Gastroesophageal sphincter (tissue), 4 donors: ENCODE results near the gene CTNNA3. TPM values are rescaled to one million over a fixed set of nuclear protein-coding genes. Genes with fewer than 3 reads are reported as not detected.

Experiments
- ATAC-seq: fragments of 150-250 bp; one replicate; pipeline ENCODE4 v1.9.1; 2016; ENCODE audit warnings: mild to moderate bottlenecking, moderate library complexity
- H3K27ac ChIP-seq, 4 donors: fragments of 200-600 bp; sonication (generic) in 3 of 4; 1 replicate in 3 of 4; 2 replicates in 1 of 4; pipeline ENCODE4 v1.5.1; 2016 to 2019
- H3K27me3 ChIP-seq: fragments of 200-600 bp; sonication (generic); one replicate; pipeline ENCODE4 v1.5.1; 2019
- H3K36me3 ChIP-seq, 2 donors: fragments of 200-600 bp; sonication (generic); one replicate each; pipeline ENCODE4 v1.5.1; 2019; ENCODE audit warnings: control low read depth in 1 of 2
- H3K4me1 ChIP-seq, 3 donors: fragments of 200-600 bp; sonication (generic); 1 replicate in 2 of 3; 2 replicates in 1 of 3; pipeline ENCODE4 v1.5.1; 2016 to 2019; ENCODE audit warnings: control low read depth in 2 of 3
- H3K4me3 ChIP-seq, 2 donors: fragments of 200-600 bp; sonication (generic); one replicate each; pipeline ENCODE4 v1.5.1; 2019; ENCODE audit warnings: mild to moderate bottlenecking in 1 of 2, moderate library complexity in 1 of 2
- H3K9me3 ChIP-seq, 3 donors: fragments of 200-600 bp; sonication (generic); one replicate each; pipeline ENCODE4 v1.5.1; 2017 to 2019; ENCODE audit warnings: control low read depth in 2 of 3
- EP300 ChIP-seq: sonication (generic); formaldehyde crosslinking; IDR thresholded peaks from one replicate; pipeline ENCODE4 v1.6.1; 2017; ENCODE audit warnings: antibody characterized with exemption, mild to moderate bottlenecking
- POLR2A ChIP-seq, 2 donors: fragments of 450-650 bp; IDR thresholded peaks; one replicate each; pipeline ENCODE4 v1.6.1; 2017; ENCODE audit warnings: antibody characterized with exemption in 2 of 2, mild to moderate bottlenecking in 2 of 2, moderate library complexity in 1 of 2
- POLR2AphosphoS5 ChIP-seq: sonication (generic); formaldehyde crosslinking; IDR thresholded peaks from one replicate; pipeline ENCODE4 v1.6.1; 2017; ENCODE audit warnings: antibody characterized with exemption
- WGBS, 2 donors: methylation state at CpG; one replicate each; pipeline ENCODE4 v1.1.5; 2018; ENCODE audit warnings: low coverage in 1 of 2; 5-methylcytosine and 5-hydroxymethylcytosine counted together
- total RNA-seq, 4 donors: library from RNA; depleted of rRNA; stranded (reverse); fragments of >200 nt; gene quantifications; one replicate each; pipeline ENCODE4 v1.1.0, GENCODE V29; 2016
- TF ChIP-seq, protein P1 (sequence below), 4 experiments: fragments of 200-600 bp in 2 of 4; fragments of 450-650 bp in 2 of 4; sonication (generic) in 1 of 4; IDR thresholded peaks; one replicate each; pipeline ENCODE4 v1.5.1; 2017 to 2019; ENCODE audit warnings: antibody characterized with exemption in 4 of 4, mild to moderate bottlenecking in 2 of 4, moderate library complexity in 2 of 4

The CTNNA3 gene
- total RNA-seq, 4 donors from 2014 or later, result 5.1 to 22.0 (median 13.8) TPM

DNA sequence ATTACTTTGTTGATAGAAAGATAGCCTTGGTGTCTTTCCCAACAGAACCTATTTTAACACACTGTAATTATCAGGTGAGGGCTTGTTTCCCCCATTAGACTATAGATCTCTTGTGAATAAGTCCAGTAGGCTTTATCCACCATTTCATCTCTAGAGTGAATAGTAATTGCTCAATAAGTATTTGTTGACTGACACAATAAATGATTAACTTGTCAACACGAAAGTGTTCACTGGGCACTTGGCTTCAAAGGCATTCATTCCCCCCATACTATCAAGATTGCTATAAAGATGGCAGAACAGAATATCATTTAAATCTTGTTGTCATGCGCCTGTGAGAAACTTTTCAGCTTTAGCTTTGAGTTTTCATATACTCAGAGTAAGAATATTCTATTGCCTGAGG lies 1194.6 kb downstream of the CTNNA3 start:
- Histone ChIP-seq H3K9me3 (no peaks in the 10 kb centered on the region), H3K27me3 (no peaks in the 10 kb centered on the region), H3K4me1 (no peaks in the 10 kb centered on the region), H3K27ac (no peak overlapping the region), H3K4me3 (no peak overlapping the region), H3K36me3 (no peaks in the 10 kb centered on the region)
- ATAC-seq, result no peak
- 80 to 100% methylated on average over 2 of the region's 2 CpGs for WGBS, 2 donors
- TF ChIP-seq POLR2A (IDR thresholded peaks at IDR 0.05), result no peak
- TF ChIP-seq, protein P1, sequence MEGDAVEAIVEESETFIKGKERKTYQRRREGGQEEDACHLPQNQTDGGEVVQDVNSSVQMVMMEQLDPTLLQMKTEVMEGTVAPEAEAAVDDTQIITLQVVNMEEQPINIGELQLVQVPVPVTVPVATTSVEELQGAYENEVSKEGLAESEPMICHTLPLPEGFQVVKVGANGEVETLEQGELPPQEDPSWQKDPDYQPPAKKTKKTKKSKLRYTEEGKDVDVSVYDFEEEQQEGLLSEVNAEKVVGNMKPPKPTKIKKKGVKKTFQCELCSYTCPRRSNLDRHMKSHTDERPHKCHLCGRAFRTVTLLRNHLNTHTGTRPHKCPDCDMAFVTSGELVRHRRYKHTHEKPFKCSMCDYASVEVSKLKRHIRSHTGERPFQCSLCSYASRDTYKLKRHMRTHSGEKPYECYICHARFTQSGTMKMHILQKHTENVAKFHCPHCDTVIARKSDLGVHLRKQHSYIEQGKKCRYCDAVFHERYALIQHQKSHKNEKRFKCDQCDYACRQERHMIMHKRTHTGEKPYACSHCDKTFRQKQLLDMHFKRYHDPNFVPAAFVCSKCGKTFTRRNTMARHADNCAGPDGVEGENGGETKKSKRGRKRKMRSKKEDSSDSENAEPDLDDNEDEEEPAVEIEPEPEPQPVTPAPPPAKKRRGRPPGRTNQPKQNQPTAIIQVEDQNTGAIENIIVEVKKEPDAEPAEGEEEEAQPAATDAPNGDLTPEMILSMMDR (IDR thresholded peaks at IDR 0.05), result no peak

DNA sequence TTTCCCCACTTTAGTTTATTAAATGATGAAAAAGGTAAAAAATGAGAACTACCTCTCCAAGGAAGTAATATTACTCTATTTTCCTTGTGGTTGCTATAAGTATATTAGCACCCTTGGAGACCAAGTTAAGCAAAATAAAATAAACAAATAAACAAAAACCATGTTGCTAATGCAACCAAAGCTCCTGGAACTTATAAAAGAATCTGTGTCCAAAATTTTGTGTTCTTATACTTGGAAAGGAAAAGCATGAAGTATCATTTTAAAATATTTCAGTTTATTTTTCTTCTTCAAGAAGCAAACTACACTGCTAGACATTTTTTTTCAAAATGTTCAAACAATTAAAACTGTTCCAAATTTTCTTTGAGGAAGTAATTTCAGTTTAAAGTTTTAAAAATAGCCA lies 1212.0 kb downstream of the CTNNA3 start:
- ATAC-seq, result no peak
- H3K4me3 ChIP-seq, result no peak overlapping the region
- no peaks in the 10 kb centered on the region for H3K36me3 ChIP-seq
- H3K27ac ChIP-seq, result no peak overlapping the region
- H3K27me3 ChIP-seq, result no peaks in the 10 kb centered on the region
- H3K4me1 ChIP-seq, result no peaks in the 10 kb centered on the region
- TF ChIP-seq, protein P1 (IDR thresholded peaks at IDR 0.05), result no peak
- no peak for TF ChIP-seq EP300
- TF ChIP-seq POLR2A (IDR thresholded peaks at IDR 0.05), result no peak
- no peak for TF ChIP-seq POLR2AphosphoS5
- H3K9me3 ChIP-seq, result no peaks in the 10 kb centered on the region

DNA sequence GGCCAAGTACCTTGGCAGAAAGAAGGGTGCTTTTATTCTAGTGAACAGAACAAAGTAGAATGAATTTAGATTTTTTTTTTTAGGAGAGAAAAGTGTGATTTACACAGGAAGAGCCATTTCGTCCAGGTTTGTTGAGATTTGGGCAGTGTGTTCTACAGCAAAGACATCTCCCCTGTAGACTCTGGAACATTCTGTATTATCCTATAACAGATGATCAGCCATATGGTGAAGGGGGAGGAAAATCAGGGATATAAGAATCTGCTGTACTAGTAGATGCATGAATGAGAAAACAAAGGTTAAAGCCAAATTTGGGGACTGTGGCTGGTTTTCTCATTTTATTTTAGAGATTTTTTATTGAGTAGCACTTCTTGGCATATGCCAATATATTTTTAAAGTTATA lies 1223.8 kb downstream of the CTNNA3 start:
- no peak for ATAC-seq
- no peak for TF ChIP-seq EP300
- no peak for TF ChIP-seq POLR2A (IDR thresholded peaks at IDR 0.05)
- TF ChIP-seq, protein P1 (IDR thresholded peaks at IDR 0.05), result no peak
- TF ChIP-seq POLR2AphosphoS5, result no peak
- Histone ChIP-seq H3K4me1 (no peaks in the 10 kb centered on the region), H3K4me3 (no peak overlapping the region), H3K27ac (no peak overlapping the region), H3K36me3 (no peaks in the 10 kb centered on the region), H3K9me3 (no peaks in the 10 kb centered on the region), H3K27me3 (no peaks in the 10 kb centered on the region)
- 50 to 63% methylated on average over 1 of the region's 1 CpG for WGBS, 2 donors

DNA sequence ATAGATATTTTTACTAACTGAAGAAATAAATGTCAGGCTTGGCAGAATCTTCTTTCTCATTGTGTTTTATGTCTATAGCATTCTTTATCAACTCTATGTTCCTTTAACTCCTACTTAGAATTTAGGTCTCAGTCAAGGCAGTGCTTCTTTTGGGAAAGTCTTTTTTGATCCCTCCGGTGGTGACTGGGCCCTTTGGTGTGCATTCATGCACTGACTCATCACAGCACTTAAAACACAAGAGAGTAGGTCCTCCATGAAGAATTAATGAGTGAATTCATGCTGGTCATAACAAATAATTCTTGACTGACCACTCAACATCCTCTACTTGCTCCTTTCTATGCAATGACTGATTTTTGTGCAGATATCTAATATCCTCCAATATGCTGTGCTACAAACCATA lies 1229.0 kb downstream of the CTNNA3 start:
- no peak for ATAC-seq
- no peaks in the 10 kb centered on the region for H3K27me3 ChIP-seq
- no peak overlapping the region for H3K4me3 ChIP-seq
- no peak overlapping the region for H3K27ac ChIP-seq
- H3K9me3 ChIP-seq, result no peaks in the 10 kb centered on the region
- TF ChIP-seq EP300 (no peak), POLR2AphosphoS5 (no peak), POLR2A (IDR thresholded peaks at IDR 0.05) (no peak)
- TF ChIP-seq, protein P1 (IDR thresholded peaks at IDR 0.05), result no peak
- 92% methylated on average over 1 of the region's 1 CpG; no CpG with 5 or more reads in 1 of the 2 donors for WGBS, 2 donors
- no peaks in the 10 kb centered on the region for H3K36me3 ChIP-seq
- H3K4me1 ChIP-seq, result no peaks in the 10 kb centered on the region

DNA sequence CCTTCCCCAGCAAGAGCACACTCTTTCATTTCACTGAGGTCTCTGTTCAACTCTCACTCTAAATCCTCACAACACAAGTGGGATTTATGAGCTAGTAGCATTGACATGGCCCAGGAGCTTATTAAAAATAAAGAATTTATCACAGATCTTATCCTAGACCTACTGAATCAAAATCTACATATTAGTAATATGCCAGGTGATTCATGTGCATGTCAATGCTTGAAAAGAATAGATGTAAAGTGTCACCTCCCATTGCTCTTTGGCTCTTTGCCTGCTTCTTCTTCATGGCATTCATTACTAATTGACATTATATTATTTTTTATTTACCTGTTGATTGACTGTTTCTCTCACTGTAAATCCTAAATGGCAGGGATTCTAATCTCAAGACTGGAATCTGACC lies 1229.4 kb downstream of the CTNNA3 start:
- Histone ChIP-seq H3K27ac (no peak overlapping the region), H3K27me3 (no peaks in the 10 kb centered on the region), H3K4me1 (no peaks in the 10 kb centered on the region), H3K9me3 (no peaks in the 10 kb centered on the region), H3K36me3 (no peaks in the 10 kb centered on the region), H3K4me3 (no peak overlapping the region)
- TF ChIP-seq POLR2AphosphoS5, result no peak
- TF ChIP-seq EP300, result no peak
- TF ChIP-seq, protein P1 (IDR thresholded peaks at IDR 0.05), result no peak
- TF ChIP-seq POLR2A (IDR thresholded peaks at IDR 0.05), result no peak
- ATAC-seq, result no peak
